ENCODE measurements around the gene OR11H7. TPM values are rescaled to one million over a fixed set of nuclear protein-coding genes. Genes with fewer than 3 reads are reported as not detected.
"Not testable (repeated sequence)": the region's sequence is repeated elsewhere in the genome, so short reads cannot be mapped to it uniquely, and the experiment has no call there.

Gene OR11H7
- not detected in 2 replicates for total RNA-seq

DNA sequence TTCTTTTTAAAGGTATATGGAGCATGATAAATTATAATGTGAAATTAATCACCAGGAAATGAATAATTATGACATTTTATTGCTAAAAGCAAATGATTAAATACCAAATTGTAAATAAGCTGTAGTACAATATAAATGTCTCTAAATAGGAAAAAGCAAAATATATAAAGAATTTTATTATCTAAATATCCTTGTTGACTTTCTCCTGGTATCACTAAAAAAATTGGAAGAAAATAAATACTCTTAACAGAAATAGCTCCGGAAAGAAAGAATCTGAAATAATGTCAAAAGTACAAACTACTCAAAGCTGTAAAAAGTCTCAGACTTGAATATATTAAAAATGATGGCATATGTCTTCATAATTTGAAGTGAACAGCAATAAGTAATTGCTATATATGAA, at the start of gene OR11H7:
TSS of gene OR11H7 (plus strand) at position 301 of the 400 bp plus-strand sequence.
- intact Hi-C loops (cut with micrococcal nuclease): no loop called here

DNA sequence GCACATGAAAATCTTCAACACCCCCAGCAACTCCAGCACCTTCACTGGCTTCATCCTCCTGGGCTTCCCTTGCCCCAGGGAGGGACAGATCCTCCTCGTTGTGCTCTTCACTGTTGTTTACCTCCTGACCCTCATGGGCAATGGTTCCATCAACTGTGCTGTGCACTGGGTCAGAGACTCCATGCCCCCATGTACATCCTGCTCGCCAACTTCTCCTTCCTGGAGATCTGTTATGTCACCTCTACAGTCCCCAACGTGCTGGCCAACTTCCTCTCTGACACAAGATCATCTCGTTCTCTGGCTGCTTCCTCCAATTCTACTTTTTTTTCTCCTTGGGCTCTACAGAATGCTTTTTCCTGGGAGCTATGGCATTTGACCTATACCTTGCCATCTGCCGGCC, 49.6 kb upstream of the OR11H7 start:
- intact Hi-C loops (cut with micrococcal nuclease): no loop called here

DNA sequence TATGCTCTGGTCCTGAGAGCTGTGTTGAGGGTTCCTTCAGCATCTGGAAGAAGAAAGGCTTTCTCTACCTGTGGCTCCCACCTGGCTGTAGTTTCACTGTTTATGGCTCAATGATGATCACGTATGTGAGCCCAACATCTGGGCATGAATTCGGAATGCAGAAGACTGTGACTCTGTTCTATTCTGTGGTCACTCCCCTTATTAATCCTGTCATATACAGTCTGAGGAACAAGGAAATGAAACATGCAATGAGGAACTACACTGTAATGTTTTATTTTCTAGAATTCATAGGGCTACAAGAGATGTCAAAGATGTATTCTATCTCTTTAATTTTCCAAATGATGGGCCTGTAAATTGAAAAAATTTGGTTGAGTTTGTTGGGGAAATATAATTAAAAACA, 48.9 kb upstream of the OR11H7 start:
- intact Hi-C loops (cut with micrococcal nuclease): no loop called here

DNA sequence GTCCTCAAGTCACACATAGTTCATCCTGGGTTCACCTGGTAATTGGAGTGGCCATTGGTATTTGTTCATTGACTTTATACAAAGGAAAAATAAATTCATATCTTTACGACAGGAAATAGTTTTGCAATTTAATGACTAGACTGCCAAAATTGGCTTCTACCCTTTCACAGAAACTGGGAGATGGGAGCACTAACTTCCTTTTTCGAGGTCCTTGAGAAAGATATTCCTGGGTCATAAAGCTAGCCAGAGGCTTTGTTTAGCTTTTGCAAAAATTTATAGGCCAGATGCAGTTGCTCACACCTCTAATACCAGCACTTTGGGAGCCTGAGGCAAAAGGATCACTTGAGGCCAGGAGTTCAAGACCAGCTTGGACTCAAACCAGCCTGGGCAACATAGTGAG, 48.3 kb upstream of the OR11H7 start:
- intact Hi-C loops (cut with micrococcal nuclease): no loop called here

DNA sequence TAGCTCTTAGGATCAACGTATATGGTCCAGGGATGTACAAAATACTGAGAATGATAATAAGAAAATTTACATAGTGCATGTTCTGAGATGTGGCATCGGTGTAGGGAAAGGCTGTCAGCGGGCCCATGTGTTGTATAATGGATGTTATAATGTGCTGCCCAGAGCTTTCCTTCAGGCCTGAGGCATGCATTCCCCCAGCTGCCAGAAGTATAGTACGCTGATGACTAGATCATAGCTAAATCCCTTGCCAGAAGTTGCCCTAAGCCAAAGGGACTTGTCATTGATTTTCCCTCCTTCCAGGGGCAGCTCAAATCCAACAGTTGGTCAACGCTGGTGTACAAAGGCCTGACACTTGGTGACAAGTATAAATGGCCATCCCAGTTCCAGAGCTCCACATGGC, 44.6 kb upstream of the OR11H7 start:
- intact Hi-C loops (cut with micrococcal nuclease): no loop called here

DNA sequence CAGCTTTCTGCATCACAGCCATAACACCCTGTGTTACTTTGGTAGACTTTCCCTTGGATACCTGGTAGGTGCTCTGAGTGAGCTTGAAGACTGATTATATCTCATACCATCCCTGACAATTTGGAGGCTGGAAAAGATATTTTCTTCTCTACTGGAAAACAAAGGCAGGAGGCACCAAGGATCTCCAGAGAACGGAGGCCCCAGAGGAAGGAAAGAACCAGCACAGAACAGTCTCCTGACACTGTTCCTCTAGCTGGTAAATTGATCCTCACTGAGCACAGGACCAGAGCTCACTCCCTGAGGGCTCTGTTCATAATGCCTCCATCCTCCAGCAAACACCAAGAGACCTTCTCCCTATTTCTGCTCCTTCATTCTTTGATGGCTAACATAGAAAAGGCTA, 38.2 kb upstream of the OR11H7 start, which contains the start of gene OR11G2:
TSS of gene OR11G2 (plus strand) at position 301 of the 400 bp plus-strand sequence. CDS start 6,542 bp downstream, outside the sequence.
- intact Hi-C loops (cut with micrococcal nuclease): no loop called here

DNA sequence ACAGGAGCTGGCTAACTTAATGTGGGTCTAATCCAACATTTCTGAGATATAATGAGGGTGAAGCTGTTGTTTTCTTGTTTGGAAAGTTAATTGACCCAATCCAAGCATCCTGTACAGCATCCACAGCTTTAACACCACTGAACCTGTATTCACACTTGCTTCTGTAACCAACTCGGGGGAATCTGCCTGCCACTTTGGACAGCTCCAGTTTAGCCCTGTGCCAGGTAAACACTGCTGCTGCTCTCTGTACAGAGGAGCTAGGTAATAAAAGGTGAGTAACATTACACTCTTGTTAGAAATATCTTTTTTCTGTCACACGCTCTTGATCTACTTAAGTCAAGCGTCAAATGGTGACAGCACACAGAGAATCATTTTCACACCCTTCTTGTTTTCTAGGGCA, 37.4 kb upstream of the OR11H7 start:
- intact Hi-C loops (cut with micrococcal nuclease): no loop called here

DNA sequence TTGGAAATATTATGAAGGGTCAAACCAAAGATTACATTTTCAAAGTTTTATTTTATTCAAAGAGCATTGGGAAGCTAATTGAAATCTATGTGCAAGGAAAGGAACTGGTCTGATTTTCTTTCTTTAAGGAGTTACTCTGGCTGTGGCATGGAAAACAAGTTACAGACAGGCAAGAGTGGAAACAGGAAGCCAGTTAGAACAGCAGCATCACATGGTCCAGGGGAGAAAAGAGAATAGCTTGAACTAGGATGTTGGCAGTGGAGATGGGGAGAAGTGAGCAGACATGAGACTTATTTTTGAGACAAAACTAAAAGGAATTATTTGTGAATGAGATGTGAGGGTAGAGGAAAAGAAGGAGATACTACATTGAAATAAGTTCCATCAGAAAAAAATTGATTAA, 34.7 kb upstream of the OR11H7 start:
- intact Hi-C loops (cut with micrococcal nuclease): no loop called here

DNA sequence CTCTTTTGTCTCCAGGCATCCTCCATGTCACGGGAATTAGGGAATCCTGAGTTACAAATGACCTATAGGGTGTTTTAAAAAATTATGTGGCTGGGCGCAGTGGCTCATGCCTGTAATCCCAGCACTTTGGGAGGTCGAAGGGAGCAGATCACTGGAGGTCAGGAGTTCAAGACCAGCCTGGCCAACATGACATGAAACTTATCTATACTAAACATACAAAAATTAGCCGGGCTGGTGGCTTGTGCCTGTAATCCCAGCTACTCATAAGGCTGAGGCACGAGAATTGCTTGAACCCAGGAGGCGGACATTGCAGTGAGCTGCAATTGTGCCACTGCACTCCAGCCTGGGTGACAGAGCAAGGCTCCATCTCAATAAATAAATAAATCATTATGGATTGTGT, 33.6 kb upstream of the OR11H7 start:
- intact Hi-C loops (cut with micrococcal nuclease): not testable (repeated sequence)

DNA sequence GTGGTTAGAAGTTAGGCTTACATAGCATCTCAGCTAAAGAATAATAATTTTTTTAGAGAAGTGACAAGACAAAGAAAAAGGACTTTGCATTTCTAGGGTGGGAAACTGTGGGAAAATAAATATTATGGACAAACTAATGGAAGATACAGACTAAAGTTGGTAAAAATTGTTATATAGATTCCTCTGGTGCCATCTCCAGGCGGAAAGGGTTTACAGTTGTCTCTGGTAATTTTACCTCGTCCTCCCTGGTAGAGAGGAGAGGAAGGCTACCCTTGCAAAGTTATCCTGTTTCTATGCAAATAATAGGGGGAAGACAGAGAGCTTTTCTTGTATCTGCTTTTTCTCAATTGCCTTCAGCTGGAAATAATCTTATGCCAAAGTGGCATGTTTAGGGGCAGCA, 32.9 kb upstream of the OR11H7 start:
- intact Hi-C loops (cut with micrococcal nuclease): no loop called here

DNA sequence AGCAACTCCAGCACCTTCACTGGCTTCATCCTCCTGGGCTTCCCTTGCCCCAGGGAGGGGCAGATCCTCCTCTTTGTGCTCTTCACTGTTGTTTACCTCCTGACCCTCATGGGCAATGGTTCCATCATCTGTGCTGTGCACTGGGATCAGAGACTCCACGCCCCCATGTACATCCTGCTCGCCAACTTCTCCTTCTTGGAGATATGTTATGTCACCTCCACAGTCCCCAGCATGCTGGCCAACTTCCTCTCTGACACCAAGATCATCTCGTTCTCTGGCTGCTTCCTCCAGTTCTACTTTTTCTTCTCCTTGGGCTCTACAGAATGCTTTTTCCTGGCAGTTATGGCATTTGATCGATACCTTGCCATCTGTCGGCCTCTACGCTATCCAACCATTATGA, 31.3 kb upstream of the OR11H7 start:
- intact Hi-C loops (cut with micrococcal nuclease): no loop called here

DNA sequence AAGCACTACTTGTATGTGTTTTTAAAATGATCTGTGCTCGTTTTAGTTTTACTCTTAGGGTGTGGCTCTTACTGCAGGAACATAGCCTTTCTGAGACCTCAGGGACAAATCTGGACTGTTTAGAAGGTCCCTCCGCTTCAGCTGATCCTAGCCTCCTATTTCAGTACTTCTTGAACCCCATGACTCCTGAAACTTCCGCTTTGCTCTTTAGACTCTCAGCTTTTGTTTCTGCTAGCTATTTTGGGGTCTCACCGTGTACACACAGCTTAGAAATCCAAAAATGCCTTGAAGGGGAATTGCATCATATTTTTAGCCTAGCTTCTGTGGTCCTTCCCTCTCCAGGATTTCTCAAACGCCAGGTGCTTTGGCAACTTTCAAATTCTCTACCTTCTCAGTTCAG, 29.8 kb upstream of the OR11H7 start:
- intact Hi-C loops (cut with micrococcal nuclease): no loop called here

DNA sequence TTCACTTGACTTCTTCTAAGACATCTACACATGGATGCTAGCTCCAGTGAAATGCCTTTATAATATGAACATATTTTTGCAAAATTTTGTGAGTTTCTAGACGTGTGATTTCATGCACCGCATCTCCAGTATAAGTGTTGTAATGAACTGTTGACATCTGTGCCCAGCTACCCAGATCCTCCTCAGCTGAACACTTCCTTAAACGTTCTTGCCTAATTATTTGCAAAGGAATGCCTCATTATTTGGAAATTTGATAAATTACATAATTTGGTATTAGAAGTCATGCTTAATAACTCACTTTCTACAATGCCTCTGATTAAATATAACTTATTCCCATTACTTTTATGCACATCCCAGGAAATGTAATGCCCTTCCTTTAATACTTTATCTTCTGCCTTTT, 24.1 kb upstream of the OR11H7 start:
- intact Hi-C loops (cut with micrococcal nuclease): no loop called here

DNA sequence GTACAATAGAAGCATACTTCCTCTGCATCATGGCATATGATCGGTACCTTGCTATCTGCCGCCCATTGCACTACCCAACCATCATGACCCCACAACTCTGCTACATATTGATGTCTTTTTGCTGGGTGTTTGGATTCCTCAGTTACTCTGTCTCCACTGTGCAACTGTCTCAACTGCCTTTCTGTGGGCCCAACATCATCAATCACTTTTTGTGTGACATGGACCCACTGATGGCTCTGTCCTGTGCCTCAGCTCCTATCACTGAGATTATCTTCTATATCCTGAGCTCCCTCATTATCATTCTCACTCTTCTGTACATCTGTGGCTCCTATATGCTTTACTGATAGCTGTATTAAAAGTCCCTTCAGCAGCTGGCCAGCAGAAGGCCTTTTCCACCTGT, 19.2 kb upstream of the OR11H7 start:
- intact Hi-C loops (cut with micrococcal nuclease): no loop called here

DNA sequence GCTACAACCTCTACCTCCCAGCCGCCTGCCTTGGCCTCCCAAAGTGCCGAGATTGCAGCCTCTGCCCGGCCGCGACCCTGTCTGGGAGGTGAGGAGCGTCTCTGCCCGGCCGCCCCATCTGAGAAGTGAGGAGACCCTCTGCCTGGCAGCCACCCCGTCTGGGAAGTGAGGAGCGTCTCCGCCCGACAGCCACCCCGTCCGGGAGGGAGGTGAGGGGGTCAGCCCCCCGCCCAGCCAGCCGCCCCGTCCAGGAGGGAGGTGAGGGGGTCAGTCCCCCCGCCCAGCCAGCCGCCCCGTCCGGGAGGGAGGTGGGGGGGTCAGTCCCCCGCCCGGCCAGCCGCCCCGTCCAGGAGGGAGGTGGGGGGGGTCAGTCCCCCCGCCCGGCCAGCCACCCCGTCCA, 16.4 kb upstream of the OR11H7 start:
- intact Hi-C loops (cut with micrococcal nuclease): not testable (repeated sequence)

DNA sequence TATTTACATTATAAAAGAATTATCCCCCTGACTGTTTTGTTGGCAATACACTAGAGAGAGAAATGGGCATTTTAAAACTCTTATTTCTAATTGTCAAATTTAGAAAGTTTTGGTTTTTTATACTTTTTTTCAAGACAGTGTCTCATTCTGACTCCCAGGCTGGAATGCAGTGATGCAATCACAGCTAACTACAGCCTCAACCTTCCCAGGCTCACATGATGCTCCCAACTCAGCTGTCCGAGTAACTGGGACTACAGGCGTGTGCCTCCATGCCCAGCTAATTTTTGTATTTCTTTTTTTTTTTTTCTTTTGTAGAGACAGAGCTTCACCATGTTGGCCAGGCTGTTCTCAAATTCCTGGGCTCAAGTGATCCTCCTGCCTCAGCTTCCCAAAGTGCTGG, 13.6 kb upstream of the OR11H7 start:
- intact Hi-C loops (cut with micrococcal nuclease): no loop called here

DNA sequence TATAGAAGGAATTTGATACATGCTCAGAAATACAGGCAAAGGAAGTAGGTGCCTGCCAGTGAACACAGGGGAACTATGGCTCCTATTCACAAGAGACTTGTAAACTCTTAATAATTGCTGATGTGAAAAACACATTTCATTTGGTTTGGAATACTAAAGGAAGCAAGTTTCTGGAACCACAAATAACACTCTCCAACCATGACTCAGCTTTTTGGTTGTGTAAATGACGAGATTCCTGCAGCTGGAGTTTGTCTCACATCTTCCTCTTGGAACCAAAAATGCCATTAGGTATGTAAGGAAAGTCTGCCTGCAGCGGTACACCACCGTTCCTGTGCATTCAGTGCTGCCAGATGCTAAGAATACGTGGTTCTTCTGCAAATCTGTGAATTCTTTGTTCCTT, 9.7 kb upstream of the OR11H7 start:
- intact Hi-C loops (cut with micrococcal nuclease): no loop called here

DNA sequence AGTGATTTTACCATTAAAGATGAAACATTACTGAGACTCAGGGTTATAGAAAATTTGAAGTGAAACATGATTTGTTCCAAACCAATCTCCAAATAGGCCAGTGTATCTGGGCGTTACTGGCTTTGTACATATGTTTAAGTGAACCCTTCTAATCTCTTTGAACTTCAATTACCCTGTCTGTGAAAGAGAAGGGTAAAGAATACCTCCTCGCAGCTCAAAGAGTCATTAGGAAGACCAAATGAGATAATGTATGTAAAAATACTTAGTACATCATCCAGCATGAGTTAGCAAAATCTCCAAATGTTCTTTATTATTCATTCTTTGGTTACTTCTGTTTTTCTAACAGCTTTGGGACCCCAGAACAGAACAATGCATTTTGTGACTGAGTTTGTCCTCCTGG, 5.4 kb upstream of the OR11H7 start, which contains the start of gene OR11H6:
TSS of gene OR11H6 (plus strand) at position 301 of the 400 bp plus-strand sequence. CDS start at position 301, 0 bp downstream.
- intact Hi-C loops (cut with micrococcal nuclease): no loop called here

DNA sequence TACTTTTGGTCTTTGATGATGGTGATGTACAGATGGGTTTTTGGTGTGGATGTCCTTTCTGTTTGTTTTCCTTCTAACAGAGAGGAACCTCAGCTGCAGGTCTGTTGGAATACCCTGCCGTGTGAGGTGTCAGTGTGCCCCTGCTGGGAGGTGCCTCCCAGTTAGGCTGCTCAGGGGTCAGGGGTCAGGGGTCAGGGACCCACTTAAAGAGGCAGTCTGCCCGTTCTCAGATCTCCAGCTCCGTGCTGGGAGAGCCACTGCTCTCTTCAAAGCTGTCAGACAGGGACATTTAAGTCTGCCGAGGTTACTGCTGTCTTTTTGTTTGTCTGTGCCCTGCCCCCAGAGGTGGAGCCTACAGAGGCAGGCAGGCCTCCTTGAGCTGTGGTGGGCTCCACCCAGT, 6.6 kb downstream of the OR11H7 start:
- intact Hi-C loops (cut with micrococcal nuclease): not testable (repeated sequence)

DNA sequence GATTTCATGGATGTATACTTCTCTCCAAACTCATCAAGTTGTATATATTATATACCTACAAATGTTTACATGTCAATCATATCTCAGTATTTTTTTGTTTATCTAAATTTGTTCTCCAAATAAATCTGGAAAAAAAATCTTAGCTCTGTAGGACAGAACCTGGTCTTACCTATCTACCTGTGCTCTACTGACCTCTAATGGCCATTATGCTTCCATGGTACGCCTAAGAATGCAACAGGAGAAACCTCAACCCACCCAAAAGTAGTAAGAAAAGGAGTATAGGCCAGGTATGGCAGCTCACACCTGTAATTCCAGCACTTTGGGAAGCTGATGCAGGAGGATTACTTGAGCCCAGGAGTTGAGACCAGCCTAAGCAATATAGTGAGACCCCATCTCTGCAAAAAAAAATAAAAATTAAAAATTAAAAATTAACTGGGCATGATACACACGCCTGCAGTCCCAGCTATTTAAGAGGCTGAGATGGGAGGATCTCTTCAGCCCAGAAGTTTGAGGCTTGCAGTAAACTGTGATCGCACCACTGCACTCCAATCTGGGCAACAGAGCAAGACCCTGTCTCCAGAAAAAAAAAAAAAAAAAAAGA, 19.0 kb downstream of the OR11H7 start:
- intact Hi-C loops (cut with micrococcal nuclease): no loop called here

DNA sequence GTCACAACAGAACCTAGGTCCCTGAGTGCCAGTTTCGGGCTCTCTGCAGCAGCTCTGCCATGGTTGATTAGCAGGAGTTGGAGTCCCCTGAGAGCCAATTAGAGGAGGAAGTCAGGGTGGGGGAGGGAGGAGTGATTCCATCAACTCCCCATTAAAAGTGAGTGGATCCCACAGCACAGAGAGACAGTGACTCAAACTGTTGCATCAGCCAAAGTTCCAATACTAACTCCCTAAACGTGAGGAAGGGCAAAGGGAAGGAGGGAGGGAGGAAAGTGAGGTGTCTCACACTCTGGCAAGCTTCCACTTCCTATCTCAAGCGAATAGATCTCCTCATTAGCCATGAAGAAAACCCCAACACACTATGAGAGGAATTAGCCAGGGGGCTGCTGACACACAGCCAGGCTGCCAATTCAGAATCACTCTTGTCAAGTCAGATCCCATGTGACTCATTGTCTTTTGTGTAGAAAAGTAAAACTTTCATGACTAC, 33.9 kb downstream of the OR11H7 start:
- intact Hi-C loops (cut with micrococcal nuclease): no loop called here

DNA sequence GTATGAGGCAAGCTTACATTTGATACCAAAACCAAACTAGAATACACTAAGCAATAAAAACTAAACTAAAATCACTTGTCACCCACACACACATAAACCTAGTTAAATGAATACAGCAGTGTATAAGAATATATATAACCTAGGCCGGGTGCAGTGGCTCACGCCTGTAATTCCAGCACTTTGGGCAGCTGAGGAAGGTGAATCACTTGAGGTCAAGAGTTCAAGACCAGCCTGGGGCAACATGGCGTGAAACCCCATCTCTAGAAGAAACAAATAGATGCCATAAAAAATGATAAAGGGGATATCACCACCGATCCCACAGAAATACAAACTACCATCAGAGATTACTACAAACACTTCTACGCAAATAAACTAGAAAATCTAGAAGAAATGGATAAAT, 35.6 kb downstream of the OR11H7 start:
- intact Hi-C loops (cut with micrococcal nuclease): not testable (repeated sequence)

DNA sequence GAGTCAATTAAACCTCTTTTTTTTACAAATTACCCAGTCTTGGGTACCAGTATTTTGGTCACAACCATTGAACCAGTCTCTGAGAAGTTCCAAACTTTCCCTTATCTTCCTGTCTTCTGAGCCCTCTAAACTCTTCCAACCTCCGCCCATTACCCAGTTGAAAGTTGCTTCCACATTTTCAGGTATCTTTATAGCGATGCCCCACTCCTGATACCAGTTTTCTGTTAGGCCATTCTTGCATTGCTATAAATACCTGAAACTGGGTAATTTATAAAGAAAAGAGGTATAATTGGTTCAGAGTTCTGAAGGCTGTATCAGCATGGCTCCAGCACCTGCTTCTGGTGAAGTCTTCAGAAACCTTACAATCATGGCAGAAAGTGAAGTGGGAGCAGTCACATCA, 45.3 kb downstream of the OR11H7 start:
- intact Hi-C loops (cut with micrococcal nuclease): no loop called here

DNA sequence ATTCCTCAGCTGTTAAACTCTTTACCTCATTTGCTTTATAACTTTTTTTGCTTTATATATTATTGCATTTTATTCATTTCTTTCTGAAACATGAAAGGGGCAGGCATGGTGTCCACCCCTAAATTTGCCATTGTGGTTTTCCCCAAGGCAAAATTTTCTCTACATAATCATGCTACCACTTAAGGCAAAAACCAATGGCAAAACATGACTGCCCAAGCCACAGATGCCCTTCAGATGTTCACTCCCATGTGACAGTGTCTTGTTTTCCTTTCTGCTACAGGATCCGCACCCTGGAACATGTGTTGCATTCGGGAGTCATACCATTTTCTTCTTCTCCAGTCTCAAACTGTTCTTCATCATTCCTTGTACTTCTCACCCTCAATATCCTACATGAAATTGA, 48.6 kb downstream of the OR11H7 start:
- intact Hi-C loops (cut with micrococcal nuclease): no loop called here
